Measurements from ENCODE around the gene TAS2R8. TPM values are rescaled to one million over a fixed set of nuclear protein-coding genes. Genes with fewer than 3 reads are reported as not detected.

TAS2R8 gene
- total RNA-seq, 4 donors from 2014 or later = not detected

DNA sequence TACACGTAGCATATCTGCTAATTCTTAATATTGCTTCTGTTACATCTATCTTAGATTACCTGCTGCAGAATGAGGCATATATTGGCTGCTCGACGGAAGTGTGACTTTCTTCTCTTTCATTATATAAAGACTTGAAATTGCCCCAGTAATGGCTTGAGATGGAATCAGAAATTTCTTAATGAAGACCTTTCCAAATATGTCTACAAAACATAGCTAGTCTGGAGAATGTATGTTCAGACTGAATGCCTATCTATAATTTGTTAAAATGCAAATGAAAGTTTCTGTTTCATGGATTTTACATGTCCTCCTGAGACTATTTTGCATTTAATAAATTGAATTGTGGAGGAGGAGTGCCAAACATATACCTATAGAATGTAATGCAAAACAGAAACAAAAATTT, 19.2 kb upstream of the TAS2R8 start, which contains the start of gene TAS2R10:
Gene TAS2R10, minus strand, starts transcription at position 101 of the 400 bp plus-strand sequence. Its CDS starts 89 bp downstream, at position 12.
- Histone ChIP-seq H3K4me1 (no peaks in the 10 kb centered on the region), H3K27ac (no peak within 1 kb of the TSS), H3K27me3 (no peaks in the 10 kb centered on the region), H3K36me3 (no peaks in the 10 kb centered on the region), H3K4me3 (no peak within 1 kb of the TSS), H3K9me3 (no peaks in the 10 kb centered on the region)
- DNase-seq (ENCODE audit: low spot score in 2 of 2) = no peak
- no peak for TF ChIP-seq POLR2A (IDR thresholded peaks at IDR 0.05)
- TF ChIP-seq, protein P1, sequence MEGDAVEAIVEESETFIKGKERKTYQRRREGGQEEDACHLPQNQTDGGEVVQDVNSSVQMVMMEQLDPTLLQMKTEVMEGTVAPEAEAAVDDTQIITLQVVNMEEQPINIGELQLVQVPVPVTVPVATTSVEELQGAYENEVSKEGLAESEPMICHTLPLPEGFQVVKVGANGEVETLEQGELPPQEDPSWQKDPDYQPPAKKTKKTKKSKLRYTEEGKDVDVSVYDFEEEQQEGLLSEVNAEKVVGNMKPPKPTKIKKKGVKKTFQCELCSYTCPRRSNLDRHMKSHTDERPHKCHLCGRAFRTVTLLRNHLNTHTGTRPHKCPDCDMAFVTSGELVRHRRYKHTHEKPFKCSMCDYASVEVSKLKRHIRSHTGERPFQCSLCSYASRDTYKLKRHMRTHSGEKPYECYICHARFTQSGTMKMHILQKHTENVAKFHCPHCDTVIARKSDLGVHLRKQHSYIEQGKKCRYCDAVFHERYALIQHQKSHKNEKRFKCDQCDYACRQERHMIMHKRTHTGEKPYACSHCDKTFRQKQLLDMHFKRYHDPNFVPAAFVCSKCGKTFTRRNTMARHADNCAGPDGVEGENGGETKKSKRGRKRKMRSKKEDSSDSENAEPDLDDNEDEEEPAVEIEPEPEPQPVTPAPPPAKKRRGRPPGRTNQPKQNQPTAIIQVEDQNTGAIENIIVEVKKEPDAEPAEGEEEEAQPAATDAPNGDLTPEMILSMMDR (IDR thresholded peaks at IDR 0.05) = no peak
- TF ChIP-seq EP300 (IDR thresholded peaks at IDR 0.05) = no peak
- 87 to 88% methylated on average over 3 of the region's 3 CpGs for WGBS, 2 donors

DNA sequence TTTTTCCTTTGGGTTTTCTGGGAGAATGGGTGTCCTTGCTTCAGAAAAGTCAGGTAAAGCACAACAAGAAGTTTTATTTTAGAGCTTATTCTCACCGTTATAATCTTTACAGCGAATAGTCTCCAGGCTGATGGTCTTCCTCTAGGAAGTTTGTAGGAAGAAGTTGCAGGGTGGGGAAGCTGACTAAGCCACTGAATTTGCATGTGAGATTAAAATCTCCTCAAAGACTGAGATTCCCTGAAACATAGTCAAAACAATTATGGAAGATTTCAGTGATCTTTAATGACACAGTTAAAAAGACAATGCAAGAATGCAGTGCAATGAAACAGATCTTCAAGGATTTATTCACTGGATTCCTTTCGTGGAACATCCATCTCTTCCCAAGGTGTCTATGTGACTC, 17.9 kb upstream of the TAS2R8 start:
- 90 to 94% methylated on average over 3 of the region's 3 CpGs for WGBS, 2 donors
- no peaks in the 10 kb centered on the region for H3K9me3 ChIP-seq
- H3K4me3 ChIP-seq = no peak overlapping the region
- H3K4me1 ChIP-seq = no peaks in the 10 kb centered on the region
- DNase-seq (ENCODE audit: low spot score in 2 of 2) = no peak
- H3K27me3 ChIP-seq = no peaks in the 10 kb centered on the region
- no peak overlapping the region for H3K27ac ChIP-seq
- TF ChIP-seq EP300 (IDR thresholded peaks at IDR 0.05) (no peak), POLR2A (IDR thresholded peaks at IDR 0.05) (no peak)
- TF ChIP-seq, protein P1 (IDR thresholded peaks at IDR 0.05) = no peak
- H3K36me3 ChIP-seq = no peaks in the 10 kb centered on the region

DNA sequence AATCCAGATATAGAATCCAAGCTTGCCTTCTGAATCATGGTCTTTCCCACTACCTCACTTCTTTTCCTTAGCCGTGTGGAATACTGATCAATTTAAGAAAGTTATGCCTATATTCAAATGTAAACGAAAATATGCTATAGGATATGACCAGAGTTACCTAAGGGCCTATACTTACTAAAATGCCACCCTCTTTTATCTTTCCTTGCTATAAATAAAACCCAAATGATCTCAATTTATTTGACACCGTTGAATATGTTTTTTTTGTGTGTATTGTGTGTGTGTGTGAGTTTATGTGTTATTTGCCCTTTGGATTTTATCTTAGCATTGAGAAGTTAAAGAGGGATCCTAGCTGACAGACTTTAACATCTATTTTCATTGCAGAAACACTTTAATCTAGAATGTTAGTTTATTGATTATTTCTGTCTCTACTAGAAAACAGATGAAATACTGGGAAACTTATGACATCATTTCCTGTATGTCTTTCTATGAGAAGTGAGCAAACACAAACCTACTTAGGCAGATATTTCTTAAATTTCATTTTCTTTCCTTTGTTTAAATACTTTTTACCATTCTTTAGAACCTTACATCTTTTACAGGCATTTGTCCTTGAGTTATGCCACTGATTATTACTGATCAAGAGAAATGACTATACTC, 4.9 kb upstream of the TAS2R8 start:
- peaks cover 0 to 9% (median 3%) of the 10 kb centered on the region in 4 donors for H3K9me3 ChIP-seq
- no peaks in the 10 kb centered on the region for H3K4me1 ChIP-seq
- H3K36me3 ChIP-seq = no peaks in the 10 kb centered on the region
- H3K27ac ChIP-seq = no peak overlapping the region
- H3K27me3 ChIP-seq = no peaks in the 10 kb centered on the region
- no peak for DNase-seq (ENCODE audit: low spot score in 2 of 2)
- no peak overlapping the region for H3K4me3 ChIP-seq
- WGBS, 2 donors = 82 to 86% methylated on average over 3 of the region's 3 CpGs
- TF ChIP-seq EP300 (IDR thresholded peaks at IDR 0.05) = no peak
- TF ChIP-seq, protein P1 (IDR thresholded peaks at IDR 0.05) = no peak
- TF ChIP-seq POLR2A (IDR thresholded peaks at IDR 0.05) = no peak

DNA sequence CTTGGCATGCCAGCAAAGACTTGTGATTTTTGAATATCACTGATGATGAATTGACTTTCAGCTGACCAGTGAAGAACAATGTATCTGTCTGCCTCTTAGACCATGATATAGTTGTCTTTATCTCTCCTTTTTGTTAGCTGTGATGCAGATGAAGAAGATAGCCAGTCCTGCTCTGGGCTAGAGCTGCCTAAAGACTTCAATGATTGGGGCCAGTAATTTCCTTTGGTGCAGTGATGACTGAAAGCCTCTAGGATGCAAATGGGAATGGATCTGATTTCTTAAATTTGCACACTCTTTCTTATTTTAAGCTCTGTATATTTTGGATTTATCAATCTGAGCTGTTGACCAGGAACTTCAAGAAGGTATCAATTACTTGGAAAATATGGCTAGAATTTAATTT, 3.0 kb upstream of the TAS2R8 start, which contains the start of gene TAS2R9:
Gene TAS2R9, minus strand, starts transcription at position 101 of the 400 bp plus-strand sequence. Its CDS starts 93 bp downstream, at position 8.
- H3K27me3 ChIP-seq = no peaks in the 10 kb centered on the region
- TF ChIP-seq, protein P1 (IDR thresholded peaks at IDR 0.05) = no peak
- TF ChIP-seq POLR2A (IDR thresholded peaks at IDR 0.05) (no peak), EP300 (IDR thresholded peaks at IDR 0.05) (no peak)
- H3K27ac ChIP-seq = no peak within 1 kb of the TSS
- H3K36me3 ChIP-seq = no peaks in the 10 kb centered on the region
- no peak within 1 kb of the TSS for H3K4me3 ChIP-seq
- peaks cover 0 to 6% (median 2%) of the 10 kb centered on the region in 4 donors for H3K9me3 ChIP-seq
- H3K4me1 ChIP-seq = no peaks in the 10 kb centered on the region
- DNase-seq (ENCODE audit: low spot score in 2 of 2) = no peak

DNA sequence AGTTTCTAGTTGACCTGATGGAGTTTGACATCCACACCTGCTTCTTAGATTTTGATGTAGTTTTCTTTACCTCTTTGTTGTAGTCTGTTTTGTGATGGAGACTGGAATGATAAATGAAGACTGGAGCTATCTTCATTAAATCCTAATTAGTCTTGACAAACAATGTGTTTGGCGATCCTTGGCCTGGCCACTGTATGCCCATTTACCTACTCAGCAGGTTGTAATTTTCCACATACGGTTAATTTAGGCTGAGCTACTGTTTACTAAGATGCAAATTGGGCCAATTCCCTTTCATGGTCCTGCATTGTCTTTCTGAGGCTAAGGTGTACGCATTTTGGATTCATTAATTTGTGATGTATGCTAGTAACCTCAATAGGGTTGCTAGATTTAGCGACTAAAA, 4.5 kb downstream of the TAS2R8 start, which contains the start of gene TAS2R7:
Gene TAS2R7, minus strand, starts transcription at position 41 of the 400 bp plus-strand sequence. CDS start 57 bp downstream, outside the sequence.
- no peak for DNase-seq (ENCODE audit: low spot score in 2 of 2)
- Histone ChIP-seq H3K4me3 (no peak within 1 kb of the TSS), H3K9me3 (no peaks in the 10 kb centered on the region), H3K27ac (no peak within 1 kb of the TSS), H3K27me3 (no peaks in the 10 kb centered on the region), H3K4me1 (no peaks in the 10 kb centered on the region), H3K36me3 (no peaks in the 10 kb centered on the region)
- 51 to 61% methylated on average over 4 of the region's 4 CpGs for whole genome bisulfite sequencing, 2 donors
- TF ChIP-seq EP300 (IDR thresholded peaks at IDR 0.05) = no peak
- no peak for TF ChIP-seq POLR2A (IDR thresholded peaks at IDR 0.05)
- TF ChIP-seq, protein P1 (IDR thresholded peaks at IDR 0.05) = no peak

Data from tibial nerve (tissue), 4 donors.